Thoracic aorta (tissue), 2 donors: ENCODE measurements around the gene EGF. TPM values are rescaled to one million over a fixed set of nuclear protein-coding genes. Genes with fewer than 3 reads are reported as not detected.
"Not testable (repeated sequence)": the region's sequence is repeated elsewhere in the genome, so short reads cannot be mapped to it uniquely, and the experiment has no call there.

ENCODE experiments used
- ATAC-seq: fragments of 150-250 bp; one replicate; pipeline ENCODE4 v1.8.0; 2017; ENCODE audit warnings: low read depth; ENCODE audit not compliant: insufficient number of reproducible peaks, low FRiP score
- DNase-seq: peaks from one replicate; pipeline ENCODE4 v3.0.0-alpha.2; 2020; ENCODE audit warnings: low spot score
- H3K27ac ChIP-seq, 2 donors: fragments of 200-600 bp; sonication (generic); 1 replicate in 1 of 2; 2 replicates in 1 of 2; pipeline ENCODE4 v1.5.1; 2016; ENCODE audit warnings: mild to moderate bottlenecking in 2 of 2, moderate library complexity in 2 of 2
- H3K27me3 ChIP-seq: fragments of 200-600 bp; sonication (generic); replicated peaks from 2 replicates; pipeline ENCODE4 v1.6.0; 2016; ENCODE audit warnings: mild to moderate bottlenecking; ENCODE audit not compliant: insufficient read depth
- H3K36me3 ChIP-seq: fragments of 200-600 bp; sonication (generic); one replicate; pipeline ENCODE4 v1.5.1; 2016
- H3K4me1 ChIP-seq, 2 donors: fragments of 200-600 bp; sonication (generic); 1 replicate in 1 of 2; 2 replicates in 1 of 2; pipeline versions ENCODE4 v1.5.1 to v1.6.0; 2016; ENCODE audit warnings: low read depth in 2 of 2, mild to moderate bottlenecking in 1 of 2; ENCODE audit not compliant: control insufficient read depth in 1 of 2
- H3K4me3 ChIP-seq: fragments of 200-600 bp; sonication (generic); 2 replicates; pipeline ENCODE4 v1.5.1; 2016; ENCODE audit warnings: mild to moderate bottlenecking
- H3K9me3 ChIP-seq: fragments of 200-600 bp; sonication (generic); 2 replicates; pipeline ENCODE4 v1.5.1; 2016
- CTCF ChIP-seq: fragments of 200-600 bp; sonication (generic); IDR thresholded peaks from one replicate; pipeline ENCODE4 v1.5.1; 2019; ENCODE audit warnings: antibody characterized with exemption
- total RNA-seq, 2 donors: library from RNA; depleted of rRNA; stranded (reverse); fragments of >200 nt; gene quantifications; one replicate each; pipeline versions ENCODE4 v1.1.0 to v1.2.3, GENCODE V29; 2016

The EGF gene
- total RNA-seq, 2 donors from 2014 or later = not detected

- H3K27me3 ChIP-seq = no peaks in the 10 kb centered on the region
- no peak overlapping the region for H3K27ac ChIP-seq
- TF ChIP-seq CTCF = no peak
- no peak for ATAC-seq
- no peak for DNase-seq
- no peaks in the 10 kb centered on the region for H3K4me1 ChIP-seq
- no peaks in the 10 kb centered on the region for H3K36me3 ChIP-seq
- H3K4me3 ChIP-seq = no peak overlapping the region
- no peaks in the 10 kb centered on the region for H3K9me3 ChIP-seq
These were observed 119.9 kb downstream of the EGF start for GRCh38 chr4:110032603-110033002.

GRCh38 chr4:110033355-110034025, 120.8 kb downstream of the EGF start:
- Histone ChIP-seq H3K4me3 (no peak overlapping the region), H3K27ac (no peak overlapping the region), H3K36me3 (no peaks in the 10 kb centered on the region), H3K4me1 (no peaks in the 10 kb centered on the region), H3K9me3 (no peaks in the 10 kb centered on the region), H3K27me3 (no peaks in the 10 kb centered on the region)
- ATAC-seq = no peak
- DNase-seq = no peak
- TF ChIP-seq CTCF = no peak

GRCh38 chr4:110034026-110034393, 121.3 kb downstream of the EGF start:
- H3K27ac ChIP-seq = no peak overlapping the region
- TF ChIP-seq CTCF = no peak

GRCh38 chr4:110039164-110039563, 126.5 kb downstream of the EGF start:
- not testable (repeated sequence) for H3K36me3 ChIP-seq, H3K27ac ChIP-seq, H3K9me3 ChIP-seq, ATAC-seq, H3K4me1 ChIP-seq, DNase-seq, H3K4me3 ChIP-seq, H3K27me3 ChIP-seq

More at GRCh38 chr4:110034026-110034393, 121.3 kb downstream of the EGF start:
- ATAC-seq = no peak
- DNase-seq = no peak
- Histone ChIP-seq H3K27me3 (no peaks in the 10 kb centered on the region), H3K9me3 (no peaks in the 10 kb centered on the region), H3K4me3 (no peak overlapping the region), H3K4me1 (no peaks in the 10 kb centered on the region), H3K36me3 (no peaks in the 10 kb centered on the region)

GRCh38 chr4:110041735-110042134, 129.1 kb downstream of the EGF start:
- no peak for DNase-seq
- H3K4me3 ChIP-seq = no peak overlapping the region
- peaks cover 5 to 9% of the 10 kb centered on the region in 2 donors for H3K4me1 ChIP-seq
- H3K27me3 ChIP-seq = no peaks in the 10 kb centered on the region
- no peaks in the 10 kb centered on the region for H3K36me3 ChIP-seq
- no peak for ATAC-seq
- H3K9me3 ChIP-seq = no peaks in the 10 kb centered on the region
- TF ChIP-seq CTCF = no peak
- H3K27ac ChIP-seq = no peak overlapping the region
